GM12801 (cell line): Measurements from ENCODE around the gene ITGB3.

Experiments used
- TF ChIP-seq, protein P1 (sequence below): IDR thresholded peaks from one replicate; pipeline ENCODE4 v1.5.1; 2011; ENCODE audit warnings: control low read depth; ENCODE audit not compliant: insufficient read length; ENCODE audit errors: extremely low read depth

The ITGB3 gene

GRCh38 chr17:47266782-47267181 is 13.2 kb downstream of the ITGB3 start:
- TF ChIP-seq, protein P1, sequence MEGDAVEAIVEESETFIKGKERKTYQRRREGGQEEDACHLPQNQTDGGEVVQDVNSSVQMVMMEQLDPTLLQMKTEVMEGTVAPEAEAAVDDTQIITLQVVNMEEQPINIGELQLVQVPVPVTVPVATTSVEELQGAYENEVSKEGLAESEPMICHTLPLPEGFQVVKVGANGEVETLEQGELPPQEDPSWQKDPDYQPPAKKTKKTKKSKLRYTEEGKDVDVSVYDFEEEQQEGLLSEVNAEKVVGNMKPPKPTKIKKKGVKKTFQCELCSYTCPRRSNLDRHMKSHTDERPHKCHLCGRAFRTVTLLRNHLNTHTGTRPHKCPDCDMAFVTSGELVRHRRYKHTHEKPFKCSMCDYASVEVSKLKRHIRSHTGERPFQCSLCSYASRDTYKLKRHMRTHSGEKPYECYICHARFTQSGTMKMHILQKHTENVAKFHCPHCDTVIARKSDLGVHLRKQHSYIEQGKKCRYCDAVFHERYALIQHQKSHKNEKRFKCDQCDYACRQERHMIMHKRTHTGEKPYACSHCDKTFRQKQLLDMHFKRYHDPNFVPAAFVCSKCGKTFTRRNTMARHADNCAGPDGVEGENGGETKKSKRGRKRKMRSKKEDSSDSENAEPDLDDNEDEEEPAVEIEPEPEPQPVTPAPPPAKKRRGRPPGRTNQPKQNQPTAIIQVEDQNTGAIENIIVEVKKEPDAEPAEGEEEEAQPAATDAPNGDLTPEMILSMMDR: no peak

DNA sequence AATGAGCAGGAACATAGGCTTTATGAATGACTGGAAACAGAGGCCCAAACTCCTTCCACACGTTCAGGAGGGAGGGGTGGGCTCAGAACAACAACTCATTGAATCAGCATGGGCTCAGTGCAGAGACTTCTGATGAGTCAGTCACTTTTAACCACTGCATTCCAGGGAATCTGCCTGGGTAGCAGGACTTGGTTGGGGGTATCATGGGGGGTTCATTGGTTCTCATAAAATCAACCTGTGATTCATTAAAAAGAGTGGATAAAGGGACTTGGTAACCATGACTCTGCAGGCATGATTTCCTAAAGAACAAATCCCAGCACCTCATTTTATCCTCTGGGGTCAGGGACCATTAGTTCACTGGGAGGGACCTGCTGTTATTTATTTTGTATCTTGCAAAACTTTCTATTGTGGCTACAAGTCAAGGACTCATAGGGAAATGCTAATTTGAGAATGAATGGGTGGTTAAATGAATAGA is 13.8 kb downstream of the ITGB3 start:
- TF ChIP-seq, protein P1: no peak

- TF ChIP-seq, protein P1: no peak
These were observed 17.5 kb downstream of the ITGB3 start for GRCh38 chr17:47270946-47271705.

DNA sequence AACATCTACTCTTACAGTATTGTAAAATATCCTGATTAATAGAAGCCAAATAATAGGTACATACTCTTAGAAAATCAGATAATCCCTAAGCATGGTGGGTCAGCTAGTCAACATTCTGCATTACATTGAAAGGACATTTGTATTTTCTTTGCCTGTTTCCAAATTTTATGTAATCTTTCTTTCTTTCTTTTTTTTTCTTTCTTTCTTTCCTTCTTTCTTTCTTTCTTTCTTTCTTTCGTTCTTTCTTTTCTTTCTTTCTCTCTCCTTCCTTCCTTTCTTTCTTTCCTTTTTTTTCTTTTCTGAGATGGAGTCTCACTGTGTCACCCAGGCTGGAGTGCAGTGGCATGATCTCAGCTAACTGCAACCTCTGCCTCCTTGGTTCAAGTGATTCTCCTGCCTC is 18.9 kb downstream of the ITGB3 start:
- TF ChIP-seq, protein P1: no peak

DNA sequence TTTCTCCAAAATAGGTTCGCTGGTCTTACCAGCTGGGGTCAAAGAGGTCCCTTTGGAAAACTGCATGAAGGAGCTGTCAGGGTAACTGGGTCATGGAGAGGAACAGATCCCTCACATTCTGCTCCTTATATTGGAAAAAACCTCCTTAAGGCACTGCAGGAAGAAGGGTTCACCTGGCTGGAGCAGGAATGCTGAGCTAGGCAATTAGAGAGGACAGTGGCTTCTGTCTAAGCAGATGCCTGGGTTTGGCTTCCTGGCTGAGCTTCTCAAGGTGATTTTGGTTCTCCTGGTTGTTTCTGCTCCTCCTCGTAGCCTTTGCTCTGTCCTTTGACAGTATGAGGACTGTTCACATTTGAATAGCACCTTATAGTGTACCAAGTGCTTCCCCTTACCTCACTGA is 19.6 kb downstream of the ITGB3 start:
- TF ChIP-seq, protein P1: no peak

DNA sequence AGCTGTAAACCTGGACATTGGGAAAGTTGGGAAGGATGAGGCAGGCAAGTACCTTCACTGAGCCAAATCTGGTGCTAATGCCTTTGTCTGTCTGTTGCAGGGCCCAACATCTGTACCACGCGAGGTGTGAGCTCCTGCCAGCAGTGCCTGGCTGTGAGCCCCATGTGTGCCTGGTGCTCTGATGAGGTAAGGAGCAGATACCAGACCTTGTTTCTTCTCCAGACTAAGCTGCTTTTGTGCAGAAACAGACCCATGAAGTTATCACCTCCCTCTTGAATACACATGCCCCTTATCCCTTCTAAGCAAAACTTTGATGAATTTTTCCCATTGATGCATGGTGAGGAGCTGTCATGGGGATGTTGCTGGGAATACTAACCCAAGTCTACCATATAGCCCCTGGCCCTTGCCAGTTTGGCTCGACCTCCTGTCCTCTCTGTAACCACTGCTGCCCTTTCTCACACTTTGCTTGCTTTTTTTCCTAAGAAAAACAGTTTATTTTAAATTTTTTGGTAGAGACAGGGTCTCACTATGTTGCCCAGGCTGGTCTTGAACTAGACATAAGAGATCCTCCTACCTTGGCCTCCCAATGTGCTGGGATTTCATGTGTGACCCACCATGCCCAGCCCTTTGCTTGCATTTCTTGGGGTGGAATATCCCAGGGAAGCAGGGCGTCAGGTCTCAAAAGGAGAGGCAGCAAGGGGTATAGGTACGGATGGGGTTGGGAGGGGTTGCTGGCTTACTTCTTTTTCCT is 20.9 kb downstream of the ITGB3 start:
- TF ChIP-seq, protein P1: no peak

DNA sequence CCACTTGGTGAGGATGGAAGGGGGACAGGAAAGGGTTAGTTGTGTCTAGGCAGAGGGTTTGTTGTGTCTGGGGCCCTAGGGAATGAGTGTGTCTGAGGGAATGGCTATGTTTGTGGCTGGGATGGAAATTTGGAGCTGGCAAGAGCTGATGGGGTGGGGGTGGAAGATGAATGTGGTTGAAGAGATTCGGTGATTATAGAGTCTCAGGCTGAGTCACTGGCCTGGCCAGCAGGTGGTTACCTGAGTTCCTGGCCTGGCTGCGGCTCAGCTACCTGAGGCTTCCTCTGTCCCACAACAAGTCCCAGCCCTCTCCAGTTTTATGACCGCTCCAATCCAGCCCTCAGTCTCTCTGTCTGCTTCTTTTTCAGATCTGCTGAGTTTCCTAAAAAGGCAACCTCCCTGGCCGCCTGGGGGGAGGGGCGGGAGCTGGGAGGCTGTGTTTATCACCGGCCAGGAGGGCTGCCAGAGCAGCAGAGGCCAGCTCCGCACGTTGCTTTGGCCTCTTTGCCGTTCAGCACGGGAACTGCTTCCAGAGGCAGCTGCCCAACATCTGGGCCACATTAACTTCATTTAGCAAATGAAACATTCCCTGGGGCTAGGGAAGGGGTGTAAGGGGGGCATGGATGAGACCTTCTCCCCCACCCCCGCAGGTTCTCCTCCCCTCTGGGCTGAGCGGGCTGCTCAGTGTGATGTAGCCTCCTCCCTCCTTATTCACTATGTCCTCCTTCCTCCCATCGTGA is 21.8 kb downstream of the ITGB3 start:
- TF ChIP-seq, protein P1: no peak
